SKM-1 treated with dmso at 0.1 percent for 144 hours (cell line): Measurements from ENCODE around the gene CABLES2.

Experiments used
- DNase-seq: peaks from one replicate; lab custom pipeline; 2025; ENCODE audit not compliant: unreplicated experiment; lab: John Stamatoyannopoulos, UW

Gene CABLES2

GRCh38 chr20:62418709-62419487 lies 11.8 kb upstream of the CABLES2 start:
- DNase-seq, result no peak

GRCh38 chr20:62417981-62418708 lies 11.1 kb upstream of the CABLES2 start:
- DNase-seq, result no peak

GRCh38 chr20:62416651-62417637 lies 9.9 kb upstream of the CABLES2 start:
- no peak for DNase-seq

GRCh38 chr20:62415354-62416111 lies 8.4 kb upstream of the CABLES2 start:
- no peak for DNase-seq

GRCh38 chr20:62413896-62414481 lies 6.9 kb upstream of the CABLES2 start:
- no peak for DNase-seq

- DNase-seq, result no peak
Observed at GRCh38 chr20:62413025-62413570, 6.0 kb upstream of the CABLES2 start.

GRCh38 chr20:62412194-62413024 lies 5.3 kb upstream of the CABLES2 start:
- DNase-seq, result no peak

- DNase-seq, result no peak
Observed at GRCh38 chr20:62411479-62412193, 4.6 kb upstream of the CABLES2 start.

GRCh38 chr20:62410746-62411478 lies 3.8 kb upstream of the CABLES2 start:
- DNase-seq, result no peak

GRCh38 chr20:62409931-62410745 lies 3.1 kb upstream of the CABLES2 start:
- no peak for DNase-seq

- no peak for DNase-seq
Observed at GRCh38 chr20:62409086-62409853, 2.2 kb upstream of the CABLES2 start.

GRCh38 chr20:62408640-62409039 lies 1.6 kb upstream of the CABLES2 start:
- no peak for DNase-seq

GRCh38 chr20:62408055-62408454 lies 970 bp upstream of the CABLES2 start:
- no peak for DNase-seq

- no peak for DNase-seq
Observed at GRCh38 chr20:62406635-62407176, 379 bp downstream of the CABLES2 start.

- no peak for DNase-seq
Observed at GRCh38 chr20:62405981-62406513, 1.0 kb downstream of the CABLES2 start.
